Erythroblast (primary cell): ENCODE results near the gene KIF13A.
"Not testable (repeated sequence)": the region's sequence is repeated elsewhere in the genome, so short reads cannot be mapped to it uniquely, and the experiment has no call there.

Experiments used
- DNase-seq, 2 experiments: peaks; one replicate each; lab custom pipeline; 2025; lab: John Stamatoyannopoulos, UW
- GATA1 ChIP-seq: IDR thresholded peaks from 2 replicates; pipeline ENCODE4 v1.6.1; 2011; ENCODE audit warnings: low read depth, mild to moderate bottlenecking, control low read depth, low read length, moderate library complexity
- POLR2A ChIP-seq: IDR thresholded peaks from 2 replicates; pipeline ENCODE4 v1.6.1; 2011; ENCODE audit warnings: mild to moderate bottlenecking, low read length

KIF13A gene

DNA sequence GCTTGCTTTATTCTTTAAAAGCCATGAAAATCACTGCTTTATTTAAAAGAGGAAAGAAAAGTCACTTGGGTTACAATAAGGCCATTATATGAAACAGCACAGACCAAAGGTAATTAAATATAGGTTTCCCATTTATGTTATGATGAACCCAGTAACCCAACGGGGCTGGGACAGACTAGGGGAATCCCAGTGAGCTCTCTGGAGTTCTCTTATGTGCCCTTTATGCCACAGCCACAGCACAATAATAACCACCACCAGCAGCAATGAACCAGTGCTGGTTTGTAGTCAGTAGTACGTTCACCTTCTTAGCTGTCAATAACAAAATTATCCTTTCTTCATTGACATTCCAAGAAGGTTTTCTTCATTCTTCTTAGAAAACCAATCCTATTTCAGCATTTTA is 87.4 kb downstream of the KIF13A start:
- TF ChIP-seq GATA1 (no peak), POLR2A (no peak)
- no peak for DNase-seq

DNA sequence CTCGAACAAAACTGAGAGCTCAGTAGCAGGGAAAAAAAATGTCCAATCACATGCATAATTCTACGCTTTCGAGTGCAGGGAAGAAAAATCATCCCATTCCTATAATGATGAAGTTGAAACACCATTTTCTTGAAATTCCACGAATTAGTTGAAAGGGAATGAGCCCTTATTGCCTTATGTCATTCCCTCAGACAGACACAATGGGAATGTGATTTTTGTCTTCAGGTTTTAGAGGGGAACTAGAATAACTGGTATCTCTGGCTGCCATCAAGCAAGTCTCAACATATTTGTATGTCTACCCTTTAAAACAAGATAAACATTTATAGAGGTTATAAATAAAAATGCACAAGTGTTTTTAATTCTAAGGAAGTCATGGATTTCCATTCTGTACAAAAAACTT is 87.9 kb downstream of the KIF13A start:
- DNase-seq: no peak
- no peak for TF ChIP-seq GATA1
- no peak for TF ChIP-seq POLR2A

DNA sequence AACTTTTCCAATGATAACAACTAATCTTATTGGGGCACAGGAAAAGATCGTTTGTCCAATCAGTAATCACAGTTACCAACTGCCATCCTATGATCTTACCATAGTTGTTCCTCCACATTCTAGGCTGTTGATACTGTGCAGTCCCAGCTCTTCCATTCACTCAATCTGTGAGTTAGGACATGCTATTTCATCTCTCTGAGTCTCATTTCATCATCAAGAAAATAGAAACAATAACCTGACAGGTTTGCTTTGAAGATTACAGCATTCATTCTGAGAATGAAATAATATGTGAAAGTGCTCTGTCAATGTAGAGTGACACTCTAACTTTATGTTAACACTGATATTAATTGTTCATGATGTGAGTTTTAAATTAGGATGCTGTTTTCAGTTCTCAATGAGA is 89.8 kb downstream of the KIF13A start:
- no peak for DNase-seq
- no peak for TF ChIP-seq GATA1
- no peak for TF ChIP-seq POLR2A

DNA sequence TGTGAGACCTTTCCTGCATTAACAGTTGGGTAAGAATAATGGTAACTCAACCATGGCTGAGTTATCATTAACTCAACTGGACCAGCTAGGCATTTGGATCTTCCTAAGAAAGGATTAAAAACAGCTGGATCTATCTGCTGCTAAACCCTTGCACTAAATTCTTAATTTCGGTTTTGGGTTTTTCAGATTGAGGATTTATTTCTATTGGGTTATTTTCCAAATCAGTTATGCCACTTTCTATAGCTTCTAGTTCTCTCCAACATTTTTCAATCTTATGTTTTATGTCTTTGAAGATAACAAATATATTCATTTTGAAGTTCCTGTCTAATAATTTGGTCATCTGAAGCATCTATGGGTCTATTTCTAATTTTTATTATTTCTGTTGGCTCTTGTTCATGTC is 92.5 kb downstream of the KIF13A start:
- no peak for DNase-seq
- TF ChIP-seq POLR2A: no peak
- no peak for TF ChIP-seq GATA1

DNA sequence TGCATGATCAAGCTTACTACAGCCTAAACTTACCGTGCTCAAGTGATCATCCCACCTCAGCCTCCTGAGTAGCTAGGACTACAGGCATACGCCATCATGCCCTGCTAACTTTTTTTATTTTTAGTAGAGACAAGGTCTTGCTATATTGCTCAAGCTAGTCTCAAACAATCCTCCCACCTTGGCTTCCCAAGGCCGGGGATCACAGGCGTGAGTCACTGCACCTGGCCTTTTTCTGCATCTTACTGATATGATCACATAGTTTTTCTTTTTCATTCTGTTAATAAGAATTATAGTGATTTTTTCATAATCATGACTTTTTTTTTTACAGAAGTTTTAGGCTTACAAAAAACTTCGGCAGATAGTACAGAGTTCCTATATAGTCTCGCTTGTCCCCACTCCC is 93.2 kb downstream of the KIF13A start:
- TF ChIP-seq GATA1 (no peak), POLR2A (no peak)
- DNase-seq: no peak

DNA sequence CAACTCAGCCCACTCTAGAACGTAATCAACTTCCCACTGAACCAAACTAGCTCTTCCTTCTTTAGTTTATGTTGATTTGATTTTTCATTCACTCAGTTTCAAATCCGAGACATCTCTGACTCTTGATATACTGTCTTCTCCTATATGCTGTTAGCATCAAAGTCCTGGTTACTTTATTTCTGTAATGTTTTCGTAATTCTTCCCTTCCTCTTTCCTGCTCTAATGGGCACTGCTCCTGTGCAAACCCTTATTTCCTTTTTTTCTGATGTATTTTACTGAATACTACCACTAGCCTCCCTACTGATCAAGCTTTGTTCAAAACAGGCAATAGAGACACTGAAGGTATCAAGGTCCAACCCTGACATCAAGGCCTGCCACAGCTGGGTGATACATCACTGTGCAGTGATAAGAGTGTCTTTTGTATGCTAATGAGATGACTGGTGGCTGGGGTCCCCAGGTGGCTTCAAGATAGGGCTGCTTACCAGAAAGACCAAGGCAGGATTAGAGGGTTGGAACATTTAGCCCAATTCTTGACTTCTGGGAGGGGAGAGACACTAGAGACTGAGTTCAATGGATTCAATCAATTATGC is 95.2 kb downstream of the KIF13A start:
- TF ChIP-seq GATA1: no peak
- no peak for TF ChIP-seq POLR2A
- DNase-seq: peak; percentile 5 to 52

DNA sequence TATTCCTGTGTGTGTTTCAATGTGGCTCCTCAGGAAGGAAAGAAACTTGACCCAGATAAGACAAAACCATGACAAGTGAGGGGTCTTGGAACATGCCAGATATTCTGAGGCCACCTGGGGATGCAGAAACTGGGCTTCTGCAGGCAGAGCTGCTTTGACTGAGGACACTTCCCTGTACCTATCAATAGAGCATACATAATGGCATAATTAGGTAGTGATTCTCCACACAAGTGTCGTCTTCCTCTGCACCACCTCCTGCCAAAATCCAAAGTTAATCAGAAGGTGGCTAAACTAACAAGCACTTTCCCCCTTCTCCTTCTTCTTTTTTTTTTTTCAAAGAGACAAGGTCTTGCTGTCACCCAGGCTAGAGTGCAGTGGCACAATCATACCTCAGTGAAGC is 97.1 kb downstream of the KIF13A start:
- DNase-seq: no peak
- TF ChIP-seq POLR2A (no peak), GATA1 (no peak)

DNA sequence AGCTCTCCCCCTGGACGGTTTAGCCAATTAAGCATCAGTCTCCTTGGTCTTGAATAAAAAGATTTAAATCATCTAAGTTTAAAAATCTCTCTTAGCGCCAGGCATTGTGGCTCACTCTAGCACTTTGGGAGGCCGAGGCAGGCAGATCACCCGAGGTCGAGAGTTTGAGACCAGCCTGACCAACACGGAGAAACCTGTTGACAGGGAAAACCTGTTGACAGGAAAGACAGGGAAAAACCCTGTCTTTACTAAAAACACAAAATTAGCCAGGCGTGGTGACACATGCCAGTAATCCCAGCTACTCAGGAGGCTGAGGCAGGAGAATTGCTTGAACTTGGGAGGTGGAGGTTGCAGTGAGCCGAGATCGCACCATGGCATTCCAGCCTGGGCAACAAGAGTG is 97.7 kb downstream of the KIF13A start:
- DNase-seq: not testable (repeated sequence)

DNA sequence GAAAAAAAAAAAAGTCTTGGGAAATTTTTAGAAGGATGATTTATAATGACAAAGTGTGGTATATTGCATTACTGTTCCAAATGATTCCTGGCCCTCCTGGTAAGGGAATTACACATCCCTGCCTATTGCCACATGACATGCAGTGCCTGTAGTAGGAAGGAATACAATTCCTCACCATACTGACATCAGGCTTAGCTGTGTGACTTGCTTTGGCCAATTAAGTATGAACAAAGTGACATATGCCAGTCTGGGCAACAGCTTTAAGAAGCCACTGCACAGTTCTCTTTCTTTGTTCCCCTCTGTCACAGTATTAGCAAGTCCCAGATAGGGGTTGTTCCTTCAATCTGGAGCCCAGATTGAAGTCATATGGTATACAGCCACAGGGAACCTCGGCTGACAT is 100.5 kb downstream of the KIF13A start:
- no peak for DNase-seq
- TF ChIP-seq GATA1 (no peak), POLR2A (no peak)

DNA sequence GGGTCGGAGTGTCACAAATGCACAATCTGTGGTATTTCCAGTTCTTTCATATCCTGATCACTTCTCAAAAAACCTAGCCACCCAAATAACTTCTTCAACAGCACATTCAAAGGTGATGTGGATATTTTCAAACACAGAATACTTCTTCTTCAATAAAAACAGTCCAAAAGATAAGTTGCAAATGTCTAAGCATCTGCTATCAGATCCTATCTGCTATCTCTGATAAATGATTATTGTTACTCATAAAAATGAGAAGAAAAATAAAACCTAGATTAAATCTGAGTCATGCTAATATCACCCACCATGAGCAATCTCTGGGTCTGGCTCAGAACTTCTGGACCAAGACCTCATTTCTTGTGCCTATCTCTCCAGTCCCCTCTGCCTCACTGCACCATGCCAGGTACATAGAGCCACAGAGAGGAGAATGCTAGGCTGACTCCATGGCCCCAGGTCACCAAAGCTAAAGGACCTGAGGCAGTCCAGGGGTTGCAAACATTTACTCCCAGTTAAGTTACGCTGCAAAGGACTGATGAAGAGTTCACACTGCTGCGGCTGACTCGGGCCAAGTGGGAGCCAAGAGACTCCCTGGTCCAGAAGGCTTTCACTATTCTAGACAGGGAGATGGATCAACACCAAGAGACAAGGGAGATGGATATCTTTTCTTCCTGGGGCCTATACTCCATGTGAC is 101.4 kb downstream of the KIF13A start:
- no peak for TF ChIP-seq GATA1
- no peak for TF ChIP-seq POLR2A
- no peak for DNase-seq

DNA sequence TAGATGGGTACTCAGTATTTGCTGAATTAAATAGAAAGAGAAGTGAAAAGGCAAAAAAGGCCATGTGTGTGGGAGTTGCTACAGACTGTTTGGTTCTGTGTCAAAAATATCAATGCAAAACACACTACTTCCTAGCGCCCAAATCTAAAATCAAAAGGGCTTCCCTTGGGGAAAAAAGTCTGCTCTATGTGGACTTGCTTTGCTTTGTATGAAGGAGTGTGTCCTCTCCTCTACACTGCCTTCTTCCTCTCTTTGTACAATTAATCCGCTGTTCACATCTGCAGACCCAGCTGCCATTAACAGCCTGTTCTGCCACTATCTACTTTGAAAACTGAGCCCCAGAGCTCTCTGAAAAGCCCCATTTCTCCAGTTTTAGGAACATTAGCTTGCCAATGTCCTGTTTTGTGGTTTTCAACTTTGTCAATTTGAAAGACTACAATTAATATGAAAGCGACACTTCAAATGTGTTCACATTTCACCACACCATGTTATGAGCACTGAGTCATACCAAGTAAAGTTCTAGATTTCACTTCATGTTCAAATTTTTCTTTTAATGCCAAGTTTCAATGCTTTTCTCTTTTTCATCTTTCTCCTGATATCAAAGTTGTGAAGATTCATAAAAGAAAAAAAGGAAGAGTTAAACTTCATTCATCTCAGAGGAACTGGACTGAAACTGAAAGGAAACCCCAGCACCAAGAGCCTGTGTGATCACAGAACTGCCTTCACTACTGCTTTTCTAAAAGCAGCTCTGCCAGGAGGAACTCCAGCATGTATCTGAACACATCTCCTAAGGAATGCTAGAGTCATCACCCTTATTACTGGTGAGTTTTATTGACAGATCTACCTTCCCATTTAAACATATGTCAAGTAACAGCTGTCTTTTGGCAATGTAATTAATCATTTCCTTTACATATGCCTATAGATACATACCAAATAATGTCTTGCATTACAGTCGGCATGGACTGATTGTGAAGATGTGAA is 102.6 kb downstream of the KIF13A start:
- TF ChIP-seq POLR2A (no peak), GATA1 (no peak)
- peak; percentile 14 to 17 for DNase-seq

DNA sequence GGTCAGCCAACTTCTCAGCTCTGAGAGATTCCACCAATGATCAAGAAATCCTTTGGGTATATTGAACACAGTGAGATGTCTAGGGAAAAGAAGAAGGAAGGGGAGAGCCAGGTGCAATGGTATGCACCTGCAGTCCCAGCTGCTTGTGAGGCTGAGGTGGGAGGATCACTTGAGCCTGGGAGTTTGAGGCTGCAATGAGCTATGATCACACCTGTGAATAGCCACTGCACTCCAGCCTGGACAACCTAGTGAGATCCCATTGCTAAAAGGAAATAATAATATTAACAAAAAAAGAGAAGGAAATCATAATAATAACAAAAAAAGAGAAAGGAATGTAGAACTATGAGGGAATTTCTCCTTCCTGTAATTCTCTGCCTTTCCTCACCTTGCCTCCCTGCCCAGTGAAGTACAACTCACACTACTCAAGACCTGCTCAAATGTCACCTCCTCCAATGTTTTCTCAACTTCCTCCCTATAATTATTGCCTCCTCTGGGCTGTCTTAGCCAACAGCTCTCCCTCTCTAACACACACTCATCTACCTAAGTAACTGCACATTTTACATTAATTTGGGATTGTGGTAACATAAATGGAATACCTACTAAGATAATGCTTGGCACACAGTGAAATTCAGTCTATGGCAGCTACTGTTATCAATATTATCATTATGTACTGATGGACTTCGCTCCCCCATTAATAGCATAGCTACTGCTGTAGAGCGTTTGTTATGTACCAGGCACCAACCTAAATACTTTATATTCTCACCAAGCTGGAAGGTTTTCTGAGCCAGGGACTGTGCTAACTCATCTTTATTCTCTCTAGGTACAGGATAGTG is 103.6 kb downstream of the KIF13A start:
- TF ChIP-seq POLR2A (no peak), GATA1 (no peak)
- DNase-seq: no peak
